Erythroblast (primary cell): ENCODE measurements around the gene MYRIP.
"Not testable (repeated sequence)": the region's sequence is repeated elsewhere in the genome, so short reads cannot be mapped to it uniquely, and the experiment has no call there.

Experiments used
- DNase-seq, 2 experiments: peaks; one replicate each; lab custom pipeline; 2025; lab: John Stamatoyannopoulos, UW
- GATA1 ChIP-seq: IDR thresholded peaks from 2 replicates; pipeline ENCODE4 v1.6.1; 2011; ENCODE audit warnings: low read depth, mild to moderate bottlenecking, control low read depth, low read length, moderate library complexity
- POLR2A ChIP-seq: IDR thresholded peaks from 2 replicates; pipeline ENCODE4 v1.6.1; 2011; ENCODE audit warnings: mild to moderate bottlenecking, low read length

Gene MYRIP

DNA sequence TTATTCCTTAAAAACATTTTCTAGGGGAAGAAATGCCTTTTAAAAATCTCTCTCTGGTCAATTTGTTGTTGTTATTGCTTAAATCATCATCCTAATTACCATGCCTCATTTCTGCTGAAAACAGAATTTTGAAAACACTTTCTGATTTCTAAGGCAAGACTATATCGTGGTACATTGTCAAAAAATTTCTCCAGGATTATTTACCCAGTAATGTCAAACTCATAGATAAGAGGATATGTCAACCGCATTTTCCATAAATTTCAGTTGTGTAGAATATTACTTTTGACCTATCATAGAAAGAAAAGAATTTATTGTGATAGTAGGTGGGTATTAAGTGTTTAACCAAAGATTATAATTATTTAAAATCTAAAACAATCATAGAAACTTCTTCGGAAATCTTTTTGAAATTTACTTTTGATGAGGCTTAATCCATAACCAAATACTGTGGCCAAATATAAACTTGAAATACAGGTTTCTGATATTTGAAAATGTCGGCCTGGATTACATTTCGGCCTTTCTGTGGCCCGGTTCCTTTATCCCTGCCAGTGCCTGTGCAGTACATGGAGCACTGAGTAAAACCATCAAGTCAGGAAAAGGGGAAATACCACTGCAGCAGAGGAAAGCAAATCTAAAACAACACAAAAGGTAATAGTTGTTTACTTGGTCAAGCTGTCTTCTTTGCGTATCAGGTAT, 173.4 kb downstream of the MYRIP start:
- TF ChIP-seq GATA1 = no peak
- TF ChIP-seq POLR2A = no peak
- no peak for DNase-seq

DNA sequence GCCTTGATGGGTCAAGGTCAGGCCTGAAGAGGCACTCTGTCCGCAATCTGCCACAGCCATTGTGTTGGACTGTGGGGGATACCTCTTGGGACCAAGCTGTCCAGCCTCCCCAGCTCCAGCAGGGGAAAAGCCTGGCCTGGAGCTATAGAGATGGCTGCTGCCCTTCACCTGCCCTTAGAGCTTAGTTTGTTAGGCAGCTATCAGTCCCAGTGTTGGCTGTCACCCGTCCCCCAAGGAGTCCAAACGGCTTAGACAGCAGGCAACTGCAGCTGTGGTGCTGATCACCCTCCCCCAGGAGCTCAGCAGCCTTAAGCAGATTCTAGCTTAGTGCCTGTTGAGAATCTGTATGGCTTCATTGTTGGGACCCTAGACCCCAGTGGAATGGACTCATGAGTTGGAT, 180.3 kb downstream of the MYRIP start:
- no peak for DNase-seq
- no peak for TF ChIP-seq POLR2A
- TF ChIP-seq GATA1 = no peak

DNA sequence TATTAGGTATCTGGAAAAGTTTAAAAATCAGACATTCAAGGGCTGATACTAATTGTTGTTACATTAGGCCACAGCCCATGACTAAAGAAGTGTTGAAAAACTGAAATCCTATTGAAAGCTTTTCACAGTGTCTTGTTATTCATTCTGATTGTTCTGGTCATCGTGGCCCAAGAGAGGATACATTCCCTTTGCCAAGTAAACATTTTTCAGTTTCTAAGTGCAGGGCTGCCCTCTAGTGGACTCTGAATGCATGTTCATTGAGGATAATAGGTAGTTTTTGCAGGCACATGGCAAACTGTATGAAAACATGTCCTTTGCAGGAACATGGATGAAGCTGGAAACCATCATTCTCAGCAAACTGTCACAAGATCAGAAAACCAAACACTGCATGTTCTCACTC, 181.1 kb downstream of the MYRIP start:
- peak; percentile 40 to 64 for DNase-seq
- no peak for TF ChIP-seq GATA1
- TF ChIP-seq POLR2A = no peak

DNA sequence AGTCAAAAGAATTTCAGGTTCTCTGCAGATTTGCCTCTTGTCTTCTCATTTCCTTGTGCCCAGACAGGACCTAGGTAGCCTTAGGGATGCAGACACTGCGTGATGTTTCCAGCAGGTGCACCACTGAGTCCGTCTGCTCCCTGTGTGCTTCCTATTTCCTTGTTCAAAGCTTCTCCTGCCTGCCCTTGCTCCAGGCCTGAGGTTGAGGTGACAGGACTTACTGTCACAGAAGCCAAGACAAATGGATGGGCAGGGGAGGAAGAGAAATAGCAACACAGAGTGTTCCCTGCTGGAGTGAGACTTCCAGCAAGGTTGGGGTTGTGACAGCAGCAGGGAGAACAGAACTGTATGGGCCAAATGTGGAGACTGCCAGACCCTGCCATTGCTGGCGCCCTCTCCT, 199.4 kb downstream of the MYRIP start:
- no peak for DNase-seq
- TF ChIP-seq GATA1 (no peak), POLR2A (no peak)

DNA sequence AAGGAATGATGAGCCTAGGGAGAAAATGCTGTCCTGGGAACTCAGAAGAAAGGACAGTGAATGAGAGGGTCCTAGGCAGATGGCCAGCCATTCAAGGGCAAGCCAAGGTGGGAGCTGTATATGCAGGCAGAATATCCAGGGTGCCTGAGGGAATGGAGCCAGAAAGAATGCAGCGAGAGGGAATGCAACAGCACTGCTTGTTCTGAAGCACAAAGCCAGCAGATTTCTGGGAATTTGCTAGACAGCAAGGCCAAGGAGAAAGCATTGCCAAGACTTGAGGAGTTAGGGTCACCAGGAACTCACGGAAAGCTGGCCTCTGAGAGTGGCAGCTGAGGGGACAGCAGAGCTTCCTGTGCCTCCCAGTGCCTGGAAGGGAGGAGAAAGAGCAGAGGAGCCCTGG, 200.6 kb downstream of the MYRIP start:
- no peak for TF ChIP-seq GATA1
- TF ChIP-seq POLR2A = no peak
- no peak for DNase-seq

DNA sequence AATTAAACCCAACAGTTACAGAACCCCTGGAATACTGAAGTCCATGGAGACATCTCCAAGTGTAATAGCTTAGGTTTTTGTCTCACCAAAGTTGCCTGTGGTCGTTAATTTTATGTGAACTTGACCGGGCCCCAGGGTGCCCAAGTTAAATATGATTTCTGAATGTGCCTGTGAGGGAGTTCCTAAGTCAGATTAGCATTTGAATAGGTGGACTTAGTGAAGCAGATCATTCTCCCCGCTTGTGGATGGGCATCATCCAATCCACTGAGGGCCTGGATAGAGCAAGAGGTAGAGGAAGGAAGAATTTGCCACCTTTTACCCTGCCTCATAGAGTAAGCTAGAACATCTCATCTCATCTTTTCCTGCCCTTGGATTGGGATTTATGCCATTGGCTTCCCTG, 203.0 kb downstream of the MYRIP start:
- TF ChIP-seq GATA1 (no peak), POLR2A (no peak)
- DNase-seq = no peak

DNA sequence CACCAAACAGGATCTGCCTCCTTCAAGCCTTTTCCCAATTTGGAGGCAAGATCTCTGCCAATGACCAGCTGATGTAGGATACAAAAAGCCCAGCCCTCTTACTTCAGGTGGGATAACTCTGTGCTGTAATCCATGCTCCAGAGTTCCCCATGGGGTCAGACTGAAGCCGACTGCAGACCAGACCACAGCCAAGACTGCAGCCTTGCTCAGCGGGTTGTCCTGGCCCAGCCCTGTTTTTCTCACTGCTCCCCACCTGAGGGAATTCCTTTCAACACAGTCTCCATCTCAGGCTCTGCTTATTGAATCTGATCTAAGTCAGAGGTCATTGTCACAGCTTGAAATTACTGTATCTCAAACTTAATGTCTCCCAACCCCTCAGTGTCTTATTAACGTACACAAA, 207.0 kb downstream of the MYRIP start:
- TF ChIP-seq POLR2A = no peak
- no peak for TF ChIP-seq GATA1
- no peak for DNase-seq

DNA sequence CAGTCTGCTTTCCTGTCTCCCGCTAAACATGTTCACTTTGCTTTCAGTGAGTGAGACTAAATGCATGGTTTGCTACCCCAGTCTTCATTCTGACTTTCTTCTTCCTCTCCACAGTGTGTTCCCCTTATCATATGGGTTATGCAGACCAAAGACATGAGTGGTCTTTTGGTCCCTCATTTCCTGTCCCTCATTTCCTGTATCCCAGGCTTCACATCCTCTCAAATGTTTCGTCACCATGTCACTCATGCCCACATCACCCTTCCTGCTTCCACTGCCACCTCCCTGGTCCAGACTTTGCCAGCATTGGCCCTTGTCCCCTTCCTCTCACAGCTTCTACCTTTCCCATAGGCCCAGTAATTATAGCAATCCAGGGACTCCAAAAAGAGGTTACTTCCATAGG, 209.0 kb downstream of the MYRIP start:
- TF ChIP-seq GATA1 (no peak), POLR2A (no peak)
- no peak for DNase-seq

DNA sequence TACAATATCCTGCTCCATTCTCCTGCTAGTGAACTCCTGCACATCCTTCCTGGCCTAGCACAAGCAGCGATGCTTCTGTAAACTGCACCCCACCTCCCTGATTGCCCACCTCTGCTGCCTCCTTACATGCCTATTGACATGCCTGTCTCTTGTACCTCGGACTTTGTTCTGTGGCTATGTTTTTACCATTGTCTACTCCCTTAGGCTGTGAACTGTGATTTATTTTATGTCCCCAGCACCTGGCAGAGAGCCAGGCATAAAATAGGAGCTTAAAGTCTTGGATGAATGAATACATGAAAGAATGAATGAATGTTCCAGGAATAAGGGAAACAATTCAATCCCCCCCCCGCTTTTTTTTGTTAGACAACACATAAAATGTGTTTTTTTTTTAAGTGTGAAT, 210.0 kb downstream of the MYRIP start:
- no peak for DNase-seq
- TF ChIP-seq POLR2A (no peak), GATA1 (no peak)

DNA sequence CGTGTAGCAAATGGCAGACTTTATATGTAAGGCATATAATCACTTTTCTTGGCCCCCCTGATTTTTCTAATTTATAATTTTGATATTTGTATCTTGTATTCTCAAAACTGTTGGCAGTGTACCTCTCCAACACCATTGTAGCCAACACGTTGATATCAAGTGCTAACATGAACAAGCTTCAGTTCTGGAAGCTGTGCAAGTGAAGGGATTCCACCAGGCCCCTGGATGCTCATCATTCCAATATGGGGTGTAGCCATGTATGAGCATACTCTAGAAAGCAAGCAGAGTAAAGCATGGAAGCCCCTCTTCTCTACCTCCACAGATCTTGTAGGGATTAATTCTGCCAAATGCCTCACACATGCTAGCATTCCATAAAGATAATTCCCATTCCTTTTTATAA, 211.3 kb downstream of the MYRIP start:
- DNase-seq = no peak
- no peak for TF ChIP-seq GATA1
- no peak for TF ChIP-seq POLR2A

DNA sequence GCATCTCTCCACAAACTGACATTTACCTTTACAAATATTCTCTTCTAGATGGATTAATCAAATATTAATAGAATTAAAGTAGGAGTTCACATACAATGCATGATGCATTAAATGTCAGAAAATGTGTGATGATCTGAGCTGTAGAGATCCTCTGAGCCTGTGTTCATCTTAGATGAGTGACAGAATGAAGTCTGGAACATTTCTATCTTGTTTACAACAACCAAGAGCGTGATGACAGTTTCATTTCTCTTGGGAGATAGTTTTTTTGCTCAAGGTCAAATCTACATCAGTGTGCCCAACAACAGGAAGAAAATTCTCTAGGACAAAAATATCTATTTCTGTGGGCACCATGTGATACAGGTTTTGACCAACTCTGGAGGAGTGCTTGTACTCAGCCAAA, 211.9 kb downstream of the MYRIP start:
- TF ChIP-seq POLR2A (no peak), GATA1 (no peak)

DNA sequence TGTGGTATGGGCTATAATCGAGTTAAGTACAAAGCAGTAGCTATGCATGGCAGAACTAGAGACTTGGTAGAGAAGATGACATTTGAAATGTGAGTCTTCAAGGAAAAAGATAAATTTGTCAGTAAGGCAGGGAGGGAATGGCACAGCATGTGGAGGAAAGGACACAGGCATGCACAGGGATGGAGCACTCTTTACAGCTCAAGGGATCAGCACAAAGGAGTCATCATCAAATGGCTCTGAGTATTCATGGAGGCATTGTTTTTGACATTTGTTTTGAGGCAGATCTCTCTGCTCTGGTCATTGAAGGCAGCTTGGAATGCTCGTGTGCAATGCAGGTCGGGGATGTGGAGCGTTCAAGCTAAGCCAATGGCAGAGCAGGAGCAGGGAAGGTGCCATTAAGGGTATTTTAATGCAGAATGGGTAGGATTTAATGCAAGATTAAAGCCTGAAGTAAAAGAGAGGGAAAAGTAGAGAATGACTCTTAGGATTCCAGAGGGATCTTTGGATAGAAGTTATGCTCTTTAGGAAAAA, 213.0 kb downstream of the MYRIP start:
- TF ChIP-seq GATA1 (no peak), POLR2A (no peak)
- no peak for DNase-seq

More for the DNA sequence above, 211.9 kb downstream of the MYRIP start:
- DNase-seq = no peak

DNA sequence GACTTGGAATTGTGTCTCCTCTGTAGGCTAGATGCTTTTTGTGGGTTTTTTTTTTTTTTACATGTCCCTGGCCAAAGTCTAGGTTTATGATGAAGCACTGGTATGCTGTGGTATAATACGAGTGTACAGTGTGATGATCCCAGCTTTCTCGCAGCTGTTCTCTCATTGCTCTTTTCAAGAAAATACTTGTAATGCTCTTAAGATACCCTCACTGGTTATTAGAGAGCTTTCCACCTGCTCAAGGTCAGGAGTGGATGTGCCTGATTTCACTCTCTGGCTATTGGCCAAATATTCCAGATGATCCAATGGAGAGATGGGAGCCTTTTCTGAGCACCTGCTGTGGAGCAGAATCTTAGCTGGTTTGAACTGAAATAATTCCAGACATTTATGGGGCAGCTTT, 215.1 kb downstream of the MYRIP start:
- TF ChIP-seq POLR2A (no peak), GATA1 (no peak)
- DNase-seq = no peak

DNA sequence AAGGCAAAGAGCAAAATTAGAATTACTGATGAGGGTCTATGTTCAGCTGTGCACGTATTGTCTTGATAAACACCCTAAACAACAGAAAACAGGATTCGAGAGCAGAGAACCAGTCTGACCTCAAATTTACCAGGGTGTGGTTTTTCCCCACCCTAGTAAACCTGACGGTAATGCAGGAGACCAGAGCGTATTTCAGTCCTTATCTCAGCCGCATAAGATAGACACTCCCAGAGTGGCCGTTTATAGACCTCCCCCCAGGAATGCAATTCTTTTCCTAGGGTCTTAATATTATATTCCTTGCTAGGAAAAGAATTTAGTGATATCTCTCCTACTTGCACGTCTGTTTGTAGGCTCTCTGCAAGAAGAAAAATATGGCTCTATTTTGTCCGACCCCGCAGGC, 216.5 kb downstream of the MYRIP start:
- not testable (repeated sequence) for DNase-seq

DNA sequence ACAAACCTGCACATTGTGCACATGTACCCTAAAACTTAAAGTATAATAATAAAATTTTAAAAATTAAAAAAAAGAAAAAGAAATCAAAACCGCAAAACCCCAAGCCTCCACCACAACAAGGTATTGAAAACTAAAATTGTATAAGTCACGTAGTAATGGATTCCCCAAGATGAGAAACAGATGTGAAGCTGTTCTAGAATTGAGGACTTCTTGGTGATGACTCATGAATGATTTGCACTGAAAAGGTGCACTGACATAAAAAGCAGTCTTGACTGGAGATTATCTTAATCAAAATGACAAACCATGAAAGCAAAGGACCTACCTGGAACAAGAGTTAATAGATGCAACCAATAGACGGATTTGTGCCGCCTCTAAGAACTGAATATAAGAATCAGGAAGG, 225.8 kb downstream of the MYRIP start:
- no peak for DNase-seq
- TF ChIP-seq GATA1 (no peak), POLR2A (no peak)

DNA sequence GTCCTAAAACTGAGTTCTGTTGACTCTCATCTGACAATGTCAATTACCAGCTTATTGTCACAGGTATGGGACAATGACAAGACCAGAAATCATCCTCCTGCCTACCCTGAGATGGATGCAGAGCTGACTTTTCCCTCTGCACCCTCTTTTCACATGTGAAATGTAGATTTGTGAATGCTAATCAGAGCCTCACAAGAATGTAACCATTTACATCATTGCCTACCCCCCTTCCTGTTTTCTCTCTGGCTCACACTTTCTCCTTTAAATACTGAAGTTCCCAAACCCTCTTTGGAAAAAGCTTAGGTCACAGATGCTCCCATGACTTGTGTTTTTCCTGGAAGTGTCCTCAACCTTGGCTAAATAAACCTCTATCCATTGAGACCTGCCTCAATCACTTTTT, 228.2 kb downstream of the MYRIP start:
- TF ChIP-seq GATA1 (no peak), POLR2A (no peak)
- DNase-seq = no peak
